Stomach (tissue), 9 donors: ENCODE data around the gene MISP3. TPM values are rescaled to one million over a fixed set of nuclear protein-coding genes. Genes with fewer than 3 reads are reported as not detected.
A peak's percentile ranks its signal among the peaks of the same experiment; 100 is the strongest.

Experiments used
- DNase-seq, 2 donors: peaks; one replicate each; pipeline versions ENCODE4 v3.0.0 to v3.0.0-alpha.2; 2013 to 2019
- H3K27ac ChIP-seq, 5 donors: fragments of 200-600 bp in 4 of 5; sonication (generic) in 4 of 5; one replicate each; pipeline ENCODE4 v1.5.1; 2013 to 2019; ENCODE audit warnings: mild to moderate bottlenecking in 1 of 5, moderate library complexity in 1 of 5
- H3K27me3 ChIP-seq, 3 donors: fragments of 200-600 bp; sonication (generic); one replicate each; pipeline ENCODE4 v1.5.1; 2017 to 2019; ENCODE audit warnings: mixed run types in 1 of 3
- H3K36me3 ChIP-seq, 4 donors: fragments of 200-600 bp; sonication (generic); 1 replicate in 3 of 4; 2 replicates in 1 of 4; pipeline ENCODE4 v1.5.1; 2016 to 2019
- H3K4me1 ChIP-seq, 4 donors: fragments of 200-600 bp; sonication (generic); one replicate each; pipeline ENCODE4 v1.5.1; 2016 to 2019
- H3K4me3 ChIP-seq, 4 donors: fragments of 200-600 bp; sonication (generic) in 3 of 4; one replicate each; pipeline ENCODE4 v1.5.1; 2016 to 2019; ENCODE audit warnings: mild to moderate bottlenecking in 1 of 4
- H3K9me3 ChIP-seq, 4 donors: fragments of 200-600 bp; sonication (generic); one replicate each; pipeline ENCODE4 v1.5.1; 2016 to 2019
- EP300 ChIP-seq: sonication (generic); formaldehyde crosslinking; IDR thresholded peaks from one replicate; pipeline ENCODE4 v1.6.1; 2017; ENCODE audit warnings: antibody characterized with exemption
- POLR2A ChIP-seq, 4 donors: fragments of 450-650 bp; IDR thresholded peaks; one replicate each; pipeline ENCODE4 v1.6.1; 2016; ENCODE audit warnings: antibody characterized with exemption in 4 of 4, control low read depth in 2 of 4, mild to moderate bottlenecking in 1 of 4, moderate library complexity in 1 of 4
- POLR2AphosphoS5 ChIP-seq, 3 donors: sonication (generic); formaldehyde crosslinking; IDR thresholded peaks; one replicate each; pipeline ENCODE4 v1.6.1; 2016; ENCODE audit warnings: antibody characterized with exemption in 3 of 3
- WGBS, 5 donors: extraction: QIAGEN DNeasy Blood & Tissue Kit in 3 of 5; methylation state at CpG; one replicate each; pipeline versions ENCODE4 v1.1.5 to v1.1.7; 2013 to 2018; 5-methylcytosine and 5-hydroxymethylcytosine counted together
- intact Hi-C: fragments of 100-400 bp; cut with DNase I; formaldehyde crosslinking; loops from one replicate; pipeline ENCODE4 v1.15.1; 2023; ENCODE audit warnings: low total_unique reads
- polyA plus RNA-seq, 3 donors: library from polyadenylated mRNA; stranded (reverse); fragments of 200-250 nt; gene quantifications; one replicate each; pipeline ENCODE4 v1.2.3, GENCODE V29; 2013
- total RNA-seq, 5 donors: library from RNA; depleted of rRNA; stranded (reverse); fragments of >200 nt; gene quantifications; one replicate each; pipeline versions ENCODE4 v1.1.0 to v1.2.3, GENCODE V29; 2014 to 2016
- TF ChIP-seq, protein P1 (sequence below), 7 experiments: fragments of 450-650 bp in 4 of 7; fragments of 200-600 bp in 3 of 7; sonication (generic) in 3 of 7; IDR thresholded peaks; one replicate each; pipeline ENCODE4 v1.5.1; 2016 to 2019; ENCODE audit warnings: antibody characterized with exemption in 7 of 7, control low read depth in 2 of 7, mild to moderate bottlenecking in 1 of 7
- donor health status: healthy with polysubstance abuse.
- donor health status: Bipolar disorder and iron deficiency.
- donor health status: healthy.

MISP3 gene
- total and polyA plus RNA-seq, 8 donors: 2.0 to 88.7 (median 27.4) TPM

GRCh38 chr19:14113762-14114414 lies 41.3 kb downstream of the MISP3 start:
- Histone ChIP-seq H3K36me3 (peaks cover 0 to 6% (median 3%) of the 10 kb centered on the region in 4 donors), H3K27ac (peak overlapping the region; percentile 45 to 99 (median 84)), H3K4me3 (no peak overlapping the region), H3K9me3 (no peaks in the 10 kb centered on the region), H3K27me3 (no peaks in the 10 kb centered on the region), H3K4me1 (peaks cover 52 to 77% (median 66%) of the 10 kb centered on the region in 4 donors)
- DNase-seq: no peak
- TF ChIP-seq POLR2AphosphoS5 (IDR thresholded peaks at IDR 0.05) (no peak), POLR2A (IDR thresholded peaks at IDR 0.05) (no peak), EP300 (no peak)
- TF ChIP-seq, protein P1, sequence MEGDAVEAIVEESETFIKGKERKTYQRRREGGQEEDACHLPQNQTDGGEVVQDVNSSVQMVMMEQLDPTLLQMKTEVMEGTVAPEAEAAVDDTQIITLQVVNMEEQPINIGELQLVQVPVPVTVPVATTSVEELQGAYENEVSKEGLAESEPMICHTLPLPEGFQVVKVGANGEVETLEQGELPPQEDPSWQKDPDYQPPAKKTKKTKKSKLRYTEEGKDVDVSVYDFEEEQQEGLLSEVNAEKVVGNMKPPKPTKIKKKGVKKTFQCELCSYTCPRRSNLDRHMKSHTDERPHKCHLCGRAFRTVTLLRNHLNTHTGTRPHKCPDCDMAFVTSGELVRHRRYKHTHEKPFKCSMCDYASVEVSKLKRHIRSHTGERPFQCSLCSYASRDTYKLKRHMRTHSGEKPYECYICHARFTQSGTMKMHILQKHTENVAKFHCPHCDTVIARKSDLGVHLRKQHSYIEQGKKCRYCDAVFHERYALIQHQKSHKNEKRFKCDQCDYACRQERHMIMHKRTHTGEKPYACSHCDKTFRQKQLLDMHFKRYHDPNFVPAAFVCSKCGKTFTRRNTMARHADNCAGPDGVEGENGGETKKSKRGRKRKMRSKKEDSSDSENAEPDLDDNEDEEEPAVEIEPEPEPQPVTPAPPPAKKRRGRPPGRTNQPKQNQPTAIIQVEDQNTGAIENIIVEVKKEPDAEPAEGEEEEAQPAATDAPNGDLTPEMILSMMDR (IDR thresholded peaks at IDR 0.05): no peak
- intact Hi-C loops: no loop called here
- WGBS, 5 donors: 82 to 85% (median 84%) methylated on average over 17 to 18 of the region's 18 CpGs

DNA sequence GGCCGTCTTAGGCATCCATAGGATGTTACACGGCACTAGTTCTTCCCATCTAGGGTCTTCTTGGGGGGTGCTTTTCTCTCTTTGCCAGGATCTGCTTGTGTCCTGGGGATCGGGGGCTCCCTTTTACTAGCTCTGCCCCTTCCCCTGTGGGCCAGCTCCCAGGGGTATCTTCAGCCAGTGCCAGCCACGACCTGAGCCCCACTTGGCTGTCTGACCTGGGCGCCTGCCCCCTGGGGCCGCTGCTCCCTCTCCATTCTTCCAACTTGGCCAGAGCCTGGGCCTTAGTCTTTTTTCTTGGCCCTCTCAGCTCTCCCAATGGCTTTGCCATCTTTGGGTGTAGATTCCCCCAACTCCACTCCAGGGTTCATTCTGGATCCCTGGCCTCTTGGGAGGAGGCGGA lies 41.9 kb downstream of the MISP3 start:
- peak overlapping the region; percentile 26 to 99 (median 84) for H3K27ac ChIP-seq
- intact Hi-C loops: no loop called here
- peaks cover 0 to 5% (median under 1%) of the 10 kb centered on the region in 4 donors for H3K36me3 ChIP-seq
- no peak overlapping the region for H3K4me3 ChIP-seq
- H3K27me3 ChIP-seq: no peaks in the 10 kb centered on the region
- WGBS, 5 donors: 86 to 97% (median 88%) methylated on average over 7 of the region's 7 CpGs
- no peaks in the 10 kb centered on the region for H3K9me3 ChIP-seq
- peaks cover 57 to 82% (median 72%) of the 10 kb centered on the region in 4 donors for H3K4me1 ChIP-seq
- TF ChIP-seq, protein P1 (IDR thresholded peaks at IDR 0.05): no peak
- TF ChIP-seq EP300: no peak
- TF ChIP-seq POLR2A (IDR thresholded peaks at IDR 0.05): no peak
- TF ChIP-seq POLR2AphosphoS5 (IDR thresholded peaks at IDR 0.05): no peak
- no peak for DNase-seq

DNA sequence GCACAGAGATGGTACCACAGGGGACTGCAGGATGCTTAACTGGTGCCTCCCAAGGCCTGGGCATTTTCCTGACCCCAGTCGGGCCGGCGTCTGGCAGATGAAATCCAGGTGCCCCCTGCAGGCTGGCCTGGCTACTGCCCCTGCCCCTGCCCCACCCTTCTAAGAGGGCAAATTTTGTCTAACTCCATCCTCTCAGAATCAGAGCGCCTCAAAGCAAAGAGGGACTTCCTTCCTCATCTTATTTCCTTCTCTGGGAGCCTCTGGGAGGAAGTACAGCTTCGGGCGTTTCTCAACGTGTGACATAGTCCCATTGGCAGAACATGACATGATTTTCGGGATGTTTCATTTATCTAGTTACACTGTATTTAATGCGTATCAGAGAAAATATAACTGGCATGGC lies 42.3 kb downstream of the MISP3 start:
- no peaks in the 10 kb centered on the region for H3K27me3 ChIP-seq
- TF ChIP-seq POLR2AphosphoS5 (IDR thresholded peaks at IDR 0.05) (peak in 1 of 3 donors; percentile 4), EP300 (no peak)
- TF ChIP-seq, protein P1 (IDR thresholded peaks at IDR 0.05): peak in 5 of 7 experiments; percentile 43 to 73 (median 49)
- intact Hi-C loops: no loop called here
- peaks cover 0 to 5% (median 0%) of the 10 kb centered on the region in 4 donors for H3K36me3 ChIP-seq
- peaks cover 62 to 86% (median 76%) of the 10 kb centered on the region in 4 donors for H3K4me1 ChIP-seq
- H3K9me3 ChIP-seq: no peaks in the 10 kb centered on the region
- H3K4me3 ChIP-seq: no peak overlapping the region
- peak; percentile 60 for DNase-seq
- 32 to 47% (median 40%) methylated on average over 9 of the region's 9 CpGs for WGBS, 5 donors
- peak overlapping the region; percentile 26 to 99 (median 84) for H3K27ac ChIP-seq

GRCh38 chr19:14115756-14116155 lies 43.2 kb downstream of the MISP3 start:
- no peak for DNase-seq
- no peak for TF ChIP-seq POLR2A (IDR thresholded peaks at IDR 0.05)
- TF ChIP-seq, protein P1 (IDR thresholded peaks at IDR 0.05): no peak
- TF ChIP-seq EP300: no peak
- TF ChIP-seq POLR2AphosphoS5 (IDR thresholded peaks at IDR 0.05): no peak
- Histone ChIP-seq H3K27ac (peak overlapping the region in 4 of 5 donors; percentile 84 to 99 (median 91)), H3K27me3 (no peaks in the 10 kb centered on the region), H3K4me3 (peak overlapping the region in 1 of 4 donors; percentile 94), H3K9me3 (no peaks in the 10 kb centered on the region), H3K36me3 (peaks cover 0 to 5% (median 0%) of the 10 kb centered on the region in 4 donors), H3K4me1 (peaks cover 62 to 84% (median 77%) of the 10 kb centered on the region in 4 donors)
- intact Hi-C loops: no loop called here
- 72 to 85% (median 82%) methylated on average over 5 of the region's 5 CpGs for WGBS, 5 donors
